H4 (cell line): ENCODE measurements around the gene TIGD6. TPM values are rescaled to one million over a fixed set of nuclear protein-coding genes. Genes with fewer than 3 reads are reported as not detected.
"Not testable (repeated sequence)": the region's sequence is repeated elsewhere in the genome, so short reads cannot be mapped to it uniquely, and the experiment has no call there.

ENCODE experiments used
- DNase-seq: peaks from one replicate; pipeline ENCODE4 v3.0.0-alpha.2; 2015; ENCODE audit warnings: low spot score
- total RNA-seq: library from RNA; depleted of rRNA; stranded (reverse); fragments of >200 nt; shearing (Covaris generic); gene quantifications from 2 replicates; pipeline ENCODE4 v1.2.3, GENCODE V29; 2014; rRNA removed

Gene TIGD6
- total RNA-seq: 4.0 and 7.4 TPM in 2 replicates

GRCh38 chr5:150000256-150000989 is at the start of gene TIGD6, which contains the start of gene HMGXB3:
TIGD6 (minus strand) TSS chr5:150000654; CDS start chr5:149996348, 4,306 bp downstream.
HMGXB3 (plus strand) TSS chr5:150000739; CDS start chr5:150004853, 4,114 bp downstream.
- DNase-seq: peak; percentile 96

GRCh38 chr5:150046031-150046430 is 45.6 kb upstream of the TIGD6 start:
- DNase-seq: no peak

- no peak for DNase-seq
These were observed 45.1 kb upstream of the TIGD6 start for GRCh38 chr5:150045549-150045948.

- DNase-seq: no peak
These were observed 44.3 kb upstream of the TIGD6 start for GRCh38 chr5:150044712-150045111.

- no peak for DNase-seq
These were observed 43.9 kb upstream of the TIGD6 start for GRCh38 chr5:150044329-150044681.

GRCh38 chr5:150043657-150044328 is 43.3 kb upstream of the TIGD6 start:
- DNase-seq: no peak

- DNase-seq: no peak
These were observed 42.0 kb upstream of the TIGD6 start for GRCh38 chr5:150042459-150042858.

GRCh38 chr5:150038547-150038946 is 38.1 kb upstream of the TIGD6 start:
- no peak for DNase-seq

- peak; percentile 37 for DNase-seq
These were observed 36.1 kb upstream of the TIGD6 start for GRCh38 chr5:150036513-150036912.

- no peak for DNase-seq
These were observed 34.9 kb upstream of the TIGD6 start for GRCh38 chr5:150035139-150035895.

GRCh38 chr5:150034662-150035061 is 34.2 kb upstream of the TIGD6 start:
- no peak for DNase-seq

- DNase-seq: no peak
These were observed 32.9 kb upstream of the TIGD6 start for GRCh38 chr5:150033334-150033733.

- DNase-seq: not testable (repeated sequence)
These were observed 27.6 kb upstream of the TIGD6 start for GRCh38 chr5:150028047-150028446.

- no peak for DNase-seq
These were observed 26.3 kb upstream of the TIGD6 start for GRCh38 chr5:150026682-150027172.

GRCh38 chr5:150024346-150024984 is 24.0 kb upstream of the TIGD6 start:
- DNase-seq: no peak

GRCh38 chr5:150023136-150023535 is 22.7 kb upstream of the TIGD6 start:
- DNase-seq: no peak

- DNase-seq: no peak
These were observed 22.2 kb upstream of the TIGD6 start for GRCh38 chr5:150022681-150023080.

- peak; percentile 83 for DNase-seq
These were observed 21.7 kb upstream of the TIGD6 start for GRCh38 chr5:150022158-150022531.

- DNase-seq: peak; percentile 66
These were observed 21.2 kb upstream of the TIGD6 start for GRCh38 chr5:150021491-150022157.

- DNase-seq: no peak
These were observed 19.8 kb upstream of the TIGD6 start for GRCh38 chr5:150020249-150020648.
